Brain pericyte (primary cell): ENCODE data around the gene UQCRC1.

ENCODE experiments used
- DNase-seq: peaks from one replicate; pipeline ENCODE4 v3.0.0-alpha.2; 2012; ENCODE audit warnings: low read depth, low spot score

UQCRC1 gene

DNA sequence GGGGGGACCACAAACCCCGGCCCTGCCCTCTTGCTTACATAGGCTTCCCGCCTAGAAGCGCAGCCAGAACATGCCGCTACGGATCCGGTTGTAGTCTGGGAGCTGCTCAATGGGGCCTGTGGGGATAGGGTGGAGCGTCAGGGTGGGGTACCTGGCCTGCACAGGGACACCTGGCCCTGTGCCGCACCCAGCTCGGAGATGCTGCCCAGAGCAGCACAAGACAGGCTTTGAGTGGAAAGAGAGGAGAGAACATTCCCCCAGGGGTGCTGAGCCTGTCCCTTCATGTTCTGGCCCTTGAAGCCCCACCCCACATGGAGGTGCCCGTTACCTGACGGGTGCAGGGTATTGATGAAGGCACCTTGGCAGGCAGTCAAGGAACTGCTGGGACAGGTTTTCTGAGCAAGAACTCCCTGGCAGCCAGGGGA is 10.4 kb downstream of the UQCRC1 start:
- no peak for DNase-seq

DNA sequence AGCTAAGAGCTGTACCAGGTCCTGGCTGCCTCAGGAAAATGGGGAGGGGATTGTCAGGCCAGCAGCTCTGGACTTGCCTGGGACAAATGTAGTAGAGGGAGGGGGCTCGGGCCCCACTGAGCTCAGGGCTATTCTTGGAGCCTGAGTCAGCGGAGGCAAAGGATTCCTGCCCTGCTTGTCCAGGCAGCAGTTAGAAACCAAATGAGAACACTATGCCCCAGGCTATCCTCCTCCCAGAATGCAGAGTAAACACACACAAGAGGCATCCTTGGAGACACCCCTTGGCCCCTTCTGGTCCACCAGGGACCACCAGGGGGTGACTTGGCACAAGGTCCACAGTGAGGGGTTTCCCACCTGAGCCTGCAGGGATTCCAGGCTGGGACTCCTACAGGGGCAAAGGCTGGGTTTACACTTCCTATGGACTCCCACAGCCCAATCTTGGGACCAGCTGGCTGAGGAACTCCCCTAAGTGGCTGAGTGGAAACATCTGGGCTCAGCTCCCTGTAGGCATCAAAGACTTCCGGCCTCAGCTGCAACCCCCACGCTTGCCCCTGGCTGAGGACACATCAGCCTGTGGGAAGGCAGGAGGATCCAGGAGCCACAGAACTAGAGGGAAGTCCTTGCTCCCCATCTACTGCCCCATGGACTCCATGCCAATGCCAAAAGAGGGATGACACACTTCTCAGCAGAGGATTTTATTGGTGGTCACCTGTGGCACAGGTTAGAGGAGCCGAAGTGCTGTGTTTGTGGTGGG is 10.9 kb downstream of the UQCRC1 start:
- DNase-seq, result peak; percentile 98

DNA sequence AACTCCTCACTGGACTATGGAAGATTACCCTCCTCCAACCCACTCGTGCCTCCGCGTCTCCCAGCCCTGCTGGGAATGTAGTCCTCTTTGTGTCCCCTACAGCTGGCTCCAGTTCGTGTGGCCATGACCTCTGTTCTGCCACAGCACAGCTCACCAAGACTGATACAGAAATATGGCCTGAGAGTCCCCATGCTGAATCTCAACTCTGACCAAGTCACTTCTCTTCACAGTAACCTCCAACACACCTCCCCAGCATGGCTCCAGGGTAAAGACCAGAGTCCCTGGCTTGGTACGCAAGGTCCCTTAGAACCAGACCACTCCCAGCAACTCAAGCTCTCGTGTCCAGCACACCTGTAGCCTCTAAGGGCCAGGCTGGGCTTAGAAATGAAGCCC is 12.0 kb downstream of the UQCRC1 start:
- DNase-seq, result no peak

DNA sequence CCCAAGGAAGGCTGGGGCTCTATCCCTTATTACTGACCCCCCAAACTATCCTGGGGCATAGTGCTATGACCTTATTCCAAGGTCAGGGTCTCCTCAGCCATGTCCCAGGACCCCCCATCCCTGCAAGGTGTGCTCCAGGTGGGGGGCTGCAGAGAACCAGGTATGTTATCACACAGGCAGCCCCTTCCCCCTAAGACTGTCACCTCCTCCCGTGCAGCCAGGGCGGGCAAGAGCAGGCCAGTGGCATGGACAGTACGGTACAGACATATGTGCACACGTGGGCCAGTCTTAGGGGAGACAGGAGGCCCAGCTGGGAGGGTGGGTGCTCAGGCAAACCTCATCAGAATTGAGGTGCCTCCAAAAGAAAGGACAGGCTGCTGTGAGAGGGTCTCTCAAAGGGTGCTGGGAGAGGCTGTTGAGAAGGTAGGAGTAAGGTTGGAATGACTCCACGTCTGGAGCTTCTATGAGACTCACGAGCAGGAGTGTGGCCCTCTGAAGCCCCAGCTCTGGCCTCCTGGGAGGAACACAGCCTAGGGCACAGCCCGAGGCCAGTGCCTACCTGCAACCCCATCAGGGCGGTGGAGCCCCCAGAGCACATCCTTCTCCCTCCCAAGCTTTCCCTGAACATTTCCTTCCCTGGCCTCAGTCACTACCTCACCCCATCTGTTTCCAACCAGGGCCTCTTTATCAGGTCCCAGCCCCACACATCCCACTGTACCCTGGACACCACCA is 12.6 kb downstream of the UQCRC1 start:
- DNase-seq, result no peak

DNA sequence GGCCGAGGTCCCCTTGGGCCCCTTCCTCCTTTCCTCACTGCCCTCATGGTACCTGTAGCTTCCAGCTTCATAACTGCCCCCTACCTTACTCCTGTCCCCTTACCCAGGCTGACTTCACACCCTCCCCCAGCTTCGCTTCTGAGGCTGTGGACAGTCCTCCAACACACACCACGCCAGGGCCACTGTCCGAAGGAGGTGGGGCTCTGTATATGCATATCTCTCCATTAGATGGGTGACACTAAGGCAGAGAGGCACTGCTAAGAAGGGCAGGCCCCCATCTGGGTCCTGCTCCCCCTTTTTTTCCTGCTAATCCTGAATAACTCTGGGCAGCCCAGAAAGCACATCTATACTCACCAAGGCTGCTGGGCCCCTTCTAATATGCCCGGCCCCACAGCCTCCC is 13.3 kb downstream of the UQCRC1 start:
- DNase-seq, result no peak

- DNase-seq, result peak; percentile 84
Observed at GRCh38 chr3:48595526-48596121, 13.8 kb downstream of the UQCRC1 start.

- DNase-seq, result no peak
Observed at GRCh38 chr3:48595075-48595525, 14.3 kb downstream of the UQCRC1 start, which contains the start of gene COL7A1. Gene COL7A1, minus strand, starts transcription at chr3:48595329. Its CDS starts 170 bp downstream, at chr3:48595159.

GRCh38 chr3:48594417-48595049 is 14.9 kb downstream of the UQCRC1 start:
- DNase-seq, result no peak

- DNase-seq, result no peak
Observed at GRCh38 chr3:48593337-48593736, 16.1 kb downstream of the UQCRC1 start.

DNA sequence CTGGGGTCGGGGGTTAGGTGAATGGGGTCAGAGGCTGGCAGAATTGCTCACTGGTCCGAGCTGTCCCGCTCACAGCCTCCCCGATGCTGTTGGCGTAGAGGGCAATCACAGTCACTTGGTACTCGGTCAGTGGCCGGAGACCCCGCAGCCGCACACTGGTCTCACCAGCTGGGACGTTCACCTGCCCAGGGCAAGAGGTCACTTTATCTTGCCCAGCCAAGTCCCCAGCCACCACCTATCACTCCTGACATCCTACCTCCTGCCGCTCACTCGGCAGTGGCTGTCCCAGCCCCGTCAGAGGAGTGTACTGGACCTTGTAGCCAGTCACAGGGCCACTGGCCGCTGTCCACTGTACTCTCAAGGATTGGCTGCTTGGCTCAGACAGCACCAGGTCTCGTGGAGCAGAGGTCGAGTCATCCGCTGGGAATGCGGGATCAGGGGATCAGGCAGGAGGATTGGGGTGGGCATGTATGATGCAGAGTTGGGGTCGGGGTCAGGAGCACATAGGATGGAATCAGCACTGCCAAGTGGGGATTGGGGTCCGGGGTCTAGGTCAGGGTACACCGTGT is 16.8 kb downstream of the UQCRC1 start:
- DNase-seq, result no peak

- DNase-seq, result no peak
Observed at GRCh38 chr3:48591886-48592518, 17.4 kb downstream of the UQCRC1 start.

DNA sequence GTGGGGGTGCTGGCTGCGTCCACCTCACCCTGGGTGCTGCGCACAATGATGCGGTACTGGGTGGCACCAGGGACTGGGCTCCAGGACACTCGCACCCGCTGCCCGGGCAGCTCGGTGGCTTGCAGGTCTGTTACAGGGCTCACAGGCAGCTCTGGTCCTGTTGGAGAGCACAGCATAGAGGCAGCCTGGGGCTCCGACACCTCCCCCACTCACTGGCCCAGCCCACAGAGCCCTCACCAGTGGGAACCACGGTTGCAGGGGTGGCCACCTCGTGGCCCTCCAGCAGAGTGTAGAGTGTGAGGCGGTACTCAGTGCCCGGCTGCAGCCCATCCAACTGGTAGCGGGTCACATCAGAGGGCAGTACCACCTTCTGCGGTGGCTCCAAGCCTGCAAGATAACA is 18.0 kb downstream of the UQCRC1 start:
- DNase-seq, result no peak

GRCh38 chr3:48588230-48588629 is 21.2 kb downstream of the UQCRC1 start:
- no peak for DNase-seq

DNA sequence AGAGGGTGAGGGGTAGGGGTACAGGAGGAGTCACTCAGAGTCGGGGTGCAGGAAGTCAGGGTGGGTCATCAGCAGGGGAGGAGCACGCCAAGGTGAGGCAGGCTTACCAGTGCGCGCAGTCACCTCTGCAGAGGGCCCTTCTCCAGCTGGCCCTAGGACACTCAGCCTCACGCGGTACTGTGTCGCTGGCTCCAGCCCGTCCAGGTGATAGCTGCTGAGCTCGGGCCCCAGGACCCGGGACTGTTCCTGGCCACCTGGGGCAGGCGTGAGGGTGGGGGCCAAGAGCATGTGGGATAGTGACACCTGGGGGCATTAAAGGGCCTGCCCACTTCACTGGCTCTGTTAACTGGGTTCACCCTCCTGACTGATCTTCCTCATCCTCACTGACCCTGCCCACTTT is 21.8 kb downstream of the UQCRC1 start:
- DNase-seq, result no peak

DNA sequence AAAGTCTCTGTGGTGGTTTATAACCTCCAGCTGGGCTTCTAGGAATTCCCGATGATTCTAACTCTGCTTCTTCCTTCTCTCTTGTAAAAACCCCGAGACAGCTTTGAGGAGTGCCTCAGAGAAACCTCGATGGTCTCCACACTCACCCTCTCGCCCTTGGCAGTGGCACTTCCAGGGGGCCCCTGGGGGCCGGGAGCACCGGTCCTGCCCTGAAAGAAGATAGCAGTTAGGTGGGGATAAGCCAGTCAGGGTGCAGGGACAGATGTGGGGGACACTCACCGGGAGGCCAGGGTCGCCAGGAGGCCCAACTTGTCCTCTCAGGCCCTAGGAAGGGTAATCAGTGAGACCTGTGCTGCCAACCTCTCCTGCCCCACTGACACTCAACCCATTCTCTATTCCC is 24.0 kb downstream of the UQCRC1 start:
- DNase-seq, result no peak

DNA sequence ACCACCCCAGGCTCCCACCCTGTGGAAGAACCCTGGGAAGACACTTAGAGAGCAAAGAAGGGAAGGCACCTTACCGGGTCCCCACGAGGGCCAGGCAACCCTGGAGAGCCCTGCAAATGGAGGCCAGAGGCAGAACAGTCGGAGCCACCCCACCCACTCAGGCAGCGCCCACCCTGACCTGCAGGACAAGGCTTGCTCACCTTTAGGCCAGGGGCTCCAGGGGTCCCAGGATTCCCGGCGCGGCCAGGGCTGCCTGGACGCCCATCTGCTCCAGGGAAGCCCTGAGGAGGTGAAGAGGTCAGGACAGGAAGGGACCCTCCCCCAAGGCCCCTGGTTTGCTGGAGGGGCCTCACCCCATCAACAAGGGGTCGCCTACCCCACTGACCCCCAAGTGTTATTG is 24.6 kb downstream of the UQCRC1 start:
- no peak for DNase-seq

- DNase-seq, result no peak
Observed at GRCh38 chr3:48581621-48582481, 27.6 kb downstream of the UQCRC1 start.

DNA sequence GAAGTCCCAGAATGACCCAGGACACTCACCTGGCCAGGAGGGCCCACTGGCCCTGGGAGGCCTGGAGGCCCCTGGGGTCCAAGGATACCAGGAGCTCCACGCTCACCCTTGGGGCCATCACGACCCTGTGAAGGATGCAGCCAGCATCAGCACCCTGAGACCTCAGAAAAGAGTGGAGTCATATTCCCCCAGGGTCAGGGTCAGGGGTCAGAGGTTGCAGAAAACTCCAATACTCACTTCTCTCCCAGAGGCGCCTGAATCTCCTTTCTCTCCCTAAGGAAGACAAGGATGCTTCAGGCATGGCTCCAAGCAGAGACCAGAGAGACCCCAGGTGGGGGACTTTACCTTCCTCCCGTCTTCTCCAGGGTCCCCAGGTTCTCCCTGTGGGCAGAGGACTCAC is 32.8 kb downstream of the UQCRC1 start:
- no peak for DNase-seq

GRCh38 chr3:48575366-48575765 is 34.1 kb downstream of the UQCRC1 start:
- DNase-seq, result no peak

DNA sequence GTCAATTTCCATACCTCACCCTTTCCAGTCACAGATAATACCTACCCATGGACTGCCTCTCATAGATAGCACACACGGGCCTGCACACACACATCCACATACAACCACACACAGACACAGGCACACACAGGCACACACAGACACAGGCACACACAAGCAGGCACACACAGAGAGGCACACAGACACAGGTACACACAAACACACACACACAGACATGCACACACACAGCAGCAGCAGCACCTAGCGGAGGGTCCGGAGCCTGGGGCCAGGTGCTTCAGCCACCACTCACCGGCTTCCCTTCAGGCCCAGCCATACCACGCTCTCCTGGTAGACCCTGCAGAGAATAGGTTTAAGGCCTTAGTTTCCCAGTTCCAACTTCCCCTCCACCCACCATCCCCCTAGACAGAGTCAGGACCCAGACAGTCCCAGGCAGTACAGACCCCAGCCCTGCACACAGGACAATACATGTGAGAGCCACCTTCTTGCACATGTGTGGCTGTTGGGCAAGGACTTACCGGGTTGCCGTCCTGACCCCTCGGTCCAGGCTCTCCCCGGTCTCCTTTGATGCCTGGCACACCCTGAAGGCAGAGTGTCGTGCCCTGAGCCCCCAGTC is 35.4 kb downstream of the UQCRC1 start:
- no peak for DNase-seq
